Upper lobe of left lung (tissue), 6 donors: ENCODE measurements around the gene DENND1B. TPM values are rescaled to one million over a fixed set of nuclear protein-coding genes. Genes with fewer than 3 reads are reported as not detected.

Source experiments
- ATAC-seq, 2 donors: fragments of 200-7000 bp; cut with Tn5 transposase; one replicate each; pipeline ENCODE4 v1.9.1; 2022; ENCODE audit warnings: mild to moderate bottlenecking in 2 of 2, moderate library complexity in 2 of 2; ENCODE audit not compliant: low FRiP score in 2 of 2
- DNase-seq, 2 donors: peaks; one replicate each; pipeline ENCODE4 v3.0.0-alpha.2; 2019 to 2020
- H3K27ac ChIP-seq, 4 donors: fragments of 200-600 bp; sonication (generic); one replicate each; pipeline ENCODE4 v1.5.1; 2016 to 2019
- H3K27me3 ChIP-seq, 4 donors: fragments of 200-600 bp; sonication (generic); one replicate each; pipeline ENCODE4 v1.5.1; 2017 to 2019
- H3K36me3 ChIP-seq, 4 donors: fragments of 200-600 bp; sonication (generic); one replicate each; pipeline ENCODE4 v1.5.1; 2016 to 2019
- H3K4me1 ChIP-seq, 4 donors: fragments of 200-600 bp; sonication (generic); one replicate each; pipeline ENCODE4 v1.5.1; 2018 to 2019
- H3K4me3 ChIP-seq, 4 donors: fragments of 200-600 bp; sonication (generic); one replicate each; pipeline ENCODE4 v1.5.1; 2017 to 2019; ENCODE audit warnings: mild to moderate bottlenecking in 2 of 4, moderate library complexity in 1 of 4
- H3K9me3 ChIP-seq, 4 donors: fragments of 200-600 bp; sonication (generic); one replicate each; pipeline ENCODE4 v1.5.1; 2018 to 2019
- CTCF ChIP-seq, 6 experiments: fragments of 450-650 bp in 4 of 6; fragments of 200-600 bp in 2 of 6; sonication (generic) in 2 of 6; IDR thresholded peaks; one replicate each; pipeline ENCODE4 v1.5.1; 2016 to 2019; ENCODE audit warnings: antibody characterized with exemption in 6 of 6
- EP300 ChIP-seq, 4 donors: sonication (generic); formaldehyde crosslinking; IDR thresholded peaks; one replicate each; pipeline ENCODE4 v1.5.1; 2017; ENCODE audit warnings: antibody characterized with exemption in 4 of 4, control low read depth in 2 of 4
- POLR2A ChIP-seq, 4 donors: fragments of 450-650 bp; IDR thresholded peaks; one replicate each; pipeline ENCODE4 v1.5.1; 2016 to 2017; ENCODE audit warnings: antibody characterized with exemption in 4 of 4, mild to moderate bottlenecking in 2 of 4
- POLR2AphosphoS5 ChIP-seq, 2 donors: sonication (generic); formaldehyde crosslinking; IDR thresholded peaks; one replicate each; pipeline ENCODE4 v1.5.1; 2017; ENCODE audit warnings: antibody characterized with exemption in 2 of 2
- WGBS, 2 donors: methylation state at CpG; one replicate each; pipeline ENCODE4 v1.1.5; 2017 to 2018; 5-methylcytosine and 5-hydroxymethylcytosine counted together
- total RNA-seq, 6 donors: library from RNA; depleted of rRNA in 4 of 6; stranded (reverse); fragments of >200 nt in 4 of 6; gene quantifications; one replicate each; pipeline versions ENCODE4 v1.1.0 to v1.2.1, GENCODE V29; 2016 to 2021
- donor health status: DM: no; HTN: no; CAD: no; lungs with moderate emphysema.
- donor health status: DM: no; HTN: yes; CAD: no; lungs with severe emphysema.

The DENND1B gene
- total RNA-seq, 6 donors from 2014 or later: 14.9 to 39.1 (median 21.0) TPM

GRCh38 chr1:197779921-197780320 lies 4.6 kb upstream of the DENND1B start:
- ATAC-seq: no peak
- TF ChIP-seq CTCF (IDR thresholded peaks at IDR 0.05): no peak
- no peak for TF ChIP-seq POLR2AphosphoS5 (IDR thresholded peaks at IDR 0.05)
- TF ChIP-seq EP300 (IDR thresholded peaks at IDR 0.05): no peak

GRCh38 chr1:197778366-197778945 lies 3.2 kb upstream of the DENND1B start:
- no peak for ATAC-seq
- no peaks in the 10 kb centered on the region for H3K27me3 ChIP-seq
- no peak overlapping the region for H3K4me3 ChIP-seq
- TF ChIP-seq EP300 (IDR thresholded peaks at IDR 0.05): no peak
- TF ChIP-seq POLR2A (IDR thresholded peaks at IDR 0.05): no peak
- TF ChIP-seq POLR2AphosphoS5 (IDR thresholded peaks at IDR 0.05): no peak
- TF ChIP-seq CTCF (IDR thresholded peaks at IDR 0.05): no peak
- H3K4me1 ChIP-seq: peaks cover 13 to 29% (median 16%) of the 10 kb centered on the region in 4 donors
- no peaks in the 10 kb centered on the region for H3K9me3 ChIP-seq
- H3K36me3 ChIP-seq: no peaks in the 10 kb centered on the region
- WGBS, 2 donors: 74 to 77% methylated on average over 4 of the region's 4 CpGs
- no peak overlapping the region for H3K27ac ChIP-seq
- DNase-seq: no peak

More at GRCh38 chr1:197779921-197780320, 4.6 kb upstream of the DENND1B start:
- no peak overlapping the region for H3K4me3 ChIP-seq
- H3K36me3 ChIP-seq: no peaks in the 10 kb centered on the region
- H3K27me3 ChIP-seq: no peaks in the 10 kb centered on the region
- H3K9me3 ChIP-seq: no peaks in the 10 kb centered on the region
- peaks cover 6 to 19% (median 9%) of the 10 kb centered on the region in 4 donors for H3K4me1 ChIP-seq
- H3K27ac ChIP-seq: no peak overlapping the region
- no peak for DNase-seq

GRCh38 chr1:197776351-197777105 lies 1.2 kb upstream of the DENND1B start:
- no peaks in the 10 kb centered on the region for H3K9me3 ChIP-seq
- 63 to 68% methylated on average over 3 of the region's 3 CpGs for WGBS, 2 donors
- H3K4me3 ChIP-seq: no peak overlapping the region
- no peak for ATAC-seq
- TF ChIP-seq POLR2AphosphoS5 (IDR thresholded peaks at IDR 0.05) (no peak), CTCF (IDR thresholded peaks at IDR 0.05) (no peak), POLR2A (IDR thresholded peaks at IDR 0.05) (no peak), EP300 (IDR thresholded peaks at IDR 0.05) (no peak)
- peak overlapping the region; percentile 89 to 95 (median 90) for H3K27ac ChIP-seq
- H3K27me3 ChIP-seq: no peaks in the 10 kb centered on the region
- peaks cover 25 to 46% (median 28%) of the 10 kb centered on the region in 4 donors for H3K4me1 ChIP-seq
- DNase-seq: no peak
- no peaks in the 10 kb centered on the region for H3K36me3 ChIP-seq

- WGBS, 2 donors: 0 to 1% methylated on average over 8 to 28 of the region's 71 CpGs
- DNase-seq: peak; percentile 62 to 94
Measured at GRCh38 chr1:197774466-197775281, 606 bp downstream of the DENND1B start.

More at GRCh38 chr1:197774466-197775281, 606 bp downstream of the DENND1B start:
- Histone ChIP-seq H3K4me1 (peaks cover 25 to 46% (median 28%) of the 10 kb centered on the region in 4 donors), H3K9me3 (no peaks in the 10 kb centered on the region), H3K4me3 (peak overlapping the region; percentile 17 to 86 (median 69)), H3K36me3 (no peaks in the 10 kb centered on the region), H3K27ac (peak overlapping the region; percentile 89 to 95 (median 90)), H3K27me3 (no peaks in the 10 kb centered on the region)
- peak in 1 of 4 donors; percentile 33 for TF ChIP-seq POLR2A (IDR thresholded peaks at IDR 0.05)
- TF ChIP-seq EP300 (IDR thresholded peaks at IDR 0.05): no peak
- no peak for TF ChIP-seq CTCF (IDR thresholded peaks at IDR 0.05)
- ATAC-seq: peak; percentile 70 to 91
